CD4-positive, CD25-positive, alpha-beta regulatory T cell (primary cell): Measurements from ENCODE around the gene DHX58. TPM values are rescaled to one million over a fixed set of nuclear protein-coding genes. Genes with fewer than 3 reads are reported as not detected.

Source experiments
- ATAC-seq, 2 donors: fragments of 150-1000 bp; cut with Tn5 transposase; one replicate each; pipeline ENCODE4 v1.10.0; 2021; ENCODE audit warnings: low read depth in 2 of 2, moderate number of reproducible peaks in 2 of 2, moderate library complexity in 1 of 2
- DNase-seq, 3 donors: peaks; one replicate each; pipeline versions ENCODE4 v3.0.0 to v3.0.0-alpha.2; 2012 to 2022; ENCODE audit warnings: mixed read lengths in 1 of 3
- H3K27ac ChIP-seq: one replicate; pipeline ENCODE4 v1.7.0; 2013; ENCODE audit warnings: mild to moderate bottlenecking, low read length; ENCODE audit not compliant: insufficient read depth, poor library complexity, severe bottlenecking
- H3K27me3 ChIP-seq: one replicate; pipeline ENCODE4 v1.7.0; 2013; ENCODE audit warnings: low read length; ENCODE audit not compliant: control insufficient read depth, insufficient read depth
- H3K36me3 ChIP-seq: one replicate; pipeline ENCODE4 v1.7.0; 2013; ENCODE audit warnings: mild to moderate bottlenecking, low read length, moderate library complexity; ENCODE audit not compliant: control insufficient read depth, insufficient read depth
- H3K4me1 ChIP-seq: 2 replicates; pipeline ENCODE4 v1.7.0; 2013; ENCODE audit warnings: mild to moderate bottlenecking, low read length; ENCODE audit not compliant: insufficient read depth, control insufficient read depth, poor library complexity, severe bottlenecking
- H3K4me3 ChIP-seq: one replicate; pipeline ENCODE4 v1.7.0; 2013; ENCODE audit warnings: low read depth, mild to moderate bottlenecking, low read length, moderate library complexity
- H3K9me3 ChIP-seq, 2 experiments: 1 replicate in 1 of 2; 2 replicates in 1 of 2; pipeline ENCODE4 v1.7.0; 2013; ENCODE audit warnings: low read length in 2 of 2, mild to moderate bottlenecking in 1 of 2, moderate library complexity in 1 of 2; ENCODE audit not compliant: control insufficient read depth in 2 of 2
- H3K27ac Mint-ChIP-seq, 3 donors: one replicate each; pipeline ENCODE4 v1.8.0; 2020 to 2022; ENCODE audit warnings: mild to moderate bottlenecking in 3 of 3, mixed read lengths in 3 of 3, moderate library complexity in 2 of 3
- H3K27me3 Mint-ChIP-seq: one replicate; pipeline ENCODE4 v1.8.0; 2022; ENCODE audit warnings: mild to moderate bottlenecking, mixed read lengths
- H3K36me3 Mint-ChIP-seq: one replicate; pipeline ENCODE4 v1.8.0; 2020; ENCODE audit warnings: mixed read lengths
- H3K4me1 Mint-ChIP-seq, 4 donors: one replicate each; pipeline ENCODE4 v1.8.0; 2020 to 2022; ENCODE audit warnings: mixed read lengths in 4 of 4, mild to moderate bottlenecking in 1 of 4
- H3K4me3 Mint-ChIP-seq, 4 donors: one replicate each; pipeline ENCODE4 v1.8.0; 2020 to 2022; ENCODE audit warnings: mild to moderate bottlenecking in 4 of 4, mixed read lengths in 4 of 4, moderate library complexity in 3 of 4
- H3K9me3 Mint-ChIP-seq, 7 donors: one replicate each; pipeline ENCODE4 v1.8.0; 2020 to 2022; ENCODE audit warnings: mixed read lengths in 7 of 7, mild to moderate bottlenecking in 3 of 7, moderate library complexity in 2 of 7
- polyA plus RNA-seq, 4 donors: library from polyadenylated mRNA; unstranded; fragments of 300-500 nt; fragmentation: Illumina TruSeq; gene quantifications; one replicate each; pipeline ENCODE4 v1.2.3, GENCODE V29; 2021
- total RNA-seq: library from RNA; stranded (reverse); gene quantifications from one replicate; pipeline ENCODE4 v1.2.3, GENCODE V29; 2022

DHX58 gene
- total and polyA plus RNA-seq, 5 donors from 2014 or later = 7.2 to 24.4 (median 16.0) TPM

DNA sequence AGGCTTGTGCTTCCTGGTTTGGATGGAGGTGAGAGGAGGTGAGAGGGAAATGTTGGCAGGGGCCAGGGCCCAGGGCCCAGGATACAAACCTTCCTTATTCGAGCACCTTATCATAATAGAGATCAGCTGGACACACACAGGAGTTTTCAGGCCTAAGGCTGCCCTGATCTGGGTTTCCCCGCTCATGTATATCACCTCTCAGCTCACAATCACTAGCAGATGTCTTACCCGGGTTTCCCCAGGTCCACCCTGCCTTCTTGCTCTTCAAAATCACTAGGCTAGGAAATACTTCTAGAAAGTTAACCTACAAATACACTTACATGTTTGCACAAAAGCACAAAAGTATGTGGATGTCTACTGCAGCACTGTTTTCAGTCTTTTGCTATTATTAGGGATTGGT lies 14.3 kb upstream of the DHX58 start:
- H3K4me3 ChIP-seq = no peak overlapping the region
- Mint-ChIP-seq H3K4me1 (peaks cover 0 to 14% (median 9%) of the 10 kb centered on the region in 4 donors), H3K4me3 (peak overlapping the region in 2 of 4 donors; percentile 1 to 17), H3K27ac (peak overlapping the region in 1 of 3 donors; percentile 40), H3K27me3 (no peaks in the 10 kb centered on the region), H3K9me3 (no peaks in the 10 kb centered on the region), H3K36me3 (peaks cover 40% of the 10 kb centered on the region)
- H3K36me3 ChIP-seq = peaks cover 69% of the 10 kb centered on the region
- H3K27me3 ChIP-seq = no peaks in the 10 kb centered on the region
- no peak overlapping the region for H3K27ac ChIP-seq
- H3K9me3 ChIP-seq = no peaks in the 10 kb centered on the region
- no peak for DNase-seq
- peaks cover 1% of the 10 kb centered on the region for H3K4me1 ChIP-seq
- ATAC-seq = no peak

DNA sequence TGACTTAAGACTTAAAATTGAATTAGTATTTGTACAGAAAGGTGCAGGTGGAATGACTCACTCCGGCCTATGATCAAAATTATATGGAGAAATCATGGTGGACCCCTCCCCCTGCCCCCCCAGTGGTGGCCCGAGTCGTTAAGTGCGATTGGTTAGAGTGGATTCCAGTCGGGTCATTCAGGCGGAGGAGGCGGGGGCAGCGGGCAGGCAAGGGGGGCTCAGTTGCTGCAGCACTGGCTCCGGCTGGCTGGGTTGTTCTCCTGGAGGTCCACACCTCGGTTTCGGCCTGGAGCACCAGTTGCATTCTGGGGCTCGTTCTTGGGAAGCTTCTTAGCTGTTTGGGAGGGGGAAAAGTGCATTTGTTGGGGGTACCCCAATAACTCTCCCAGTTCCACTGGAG lies 13.1 kb upstream of the DHX58 start:
- Mint-ChIP-seq H3K4me3 (peak overlapping the region in 1 of 4 donors; percentile 7), H3K27ac (no peak overlapping the region), H3K9me3 (no peaks in the 10 kb centered on the region), H3K27me3 (no peaks in the 10 kb centered on the region), H3K36me3 (peaks cover 32% of the 10 kb centered on the region), H3K4me1 (peaks cover 0 to 11% (median 2%) of the 10 kb centered on the region in 4 donors)
- no peak for ATAC-seq
- no peak for DNase-seq
- Histone ChIP-seq H3K27me3 (no peaks in the 10 kb centered on the region), H3K4me3 (no peak overlapping the region), H3K27ac (no peak overlapping the region), H3K4me1 (peaks cover 7% of the 10 kb centered on the region), H3K36me3 (peaks cover 58% of the 10 kb centered on the region), H3K9me3 (no peaks in the 10 kb centered on the region)

DNA sequence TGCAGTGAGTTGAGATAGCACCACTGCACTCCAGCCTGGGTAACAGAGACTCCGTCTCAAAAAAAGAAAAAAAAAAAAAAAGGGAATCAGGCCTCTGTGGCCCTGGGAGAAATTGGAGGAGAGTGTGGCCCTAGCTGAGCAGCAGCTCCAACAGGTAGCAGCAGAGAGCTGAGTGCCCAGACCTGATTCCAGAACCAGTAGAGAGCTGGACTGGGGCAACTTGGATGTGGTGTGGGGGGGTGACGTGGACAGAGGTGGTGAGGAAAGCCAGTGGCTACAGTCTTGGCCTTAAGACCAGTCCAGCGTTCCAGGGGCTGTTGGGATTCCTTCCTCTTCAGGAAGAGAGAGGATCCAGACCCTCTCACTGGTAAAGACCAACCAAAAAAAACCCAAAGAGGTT lies 11.7 kb upstream of the DHX58 start:
- peak overlapping the region in 1 of 4 donors; percentile 58 for H3K4me3 Mint-ChIP-seq
- H3K36me3 ChIP-seq = peaks cover 45% of the 10 kb centered on the region
- H3K27me3 ChIP-seq = no peaks in the 10 kb centered on the region

DNA sequence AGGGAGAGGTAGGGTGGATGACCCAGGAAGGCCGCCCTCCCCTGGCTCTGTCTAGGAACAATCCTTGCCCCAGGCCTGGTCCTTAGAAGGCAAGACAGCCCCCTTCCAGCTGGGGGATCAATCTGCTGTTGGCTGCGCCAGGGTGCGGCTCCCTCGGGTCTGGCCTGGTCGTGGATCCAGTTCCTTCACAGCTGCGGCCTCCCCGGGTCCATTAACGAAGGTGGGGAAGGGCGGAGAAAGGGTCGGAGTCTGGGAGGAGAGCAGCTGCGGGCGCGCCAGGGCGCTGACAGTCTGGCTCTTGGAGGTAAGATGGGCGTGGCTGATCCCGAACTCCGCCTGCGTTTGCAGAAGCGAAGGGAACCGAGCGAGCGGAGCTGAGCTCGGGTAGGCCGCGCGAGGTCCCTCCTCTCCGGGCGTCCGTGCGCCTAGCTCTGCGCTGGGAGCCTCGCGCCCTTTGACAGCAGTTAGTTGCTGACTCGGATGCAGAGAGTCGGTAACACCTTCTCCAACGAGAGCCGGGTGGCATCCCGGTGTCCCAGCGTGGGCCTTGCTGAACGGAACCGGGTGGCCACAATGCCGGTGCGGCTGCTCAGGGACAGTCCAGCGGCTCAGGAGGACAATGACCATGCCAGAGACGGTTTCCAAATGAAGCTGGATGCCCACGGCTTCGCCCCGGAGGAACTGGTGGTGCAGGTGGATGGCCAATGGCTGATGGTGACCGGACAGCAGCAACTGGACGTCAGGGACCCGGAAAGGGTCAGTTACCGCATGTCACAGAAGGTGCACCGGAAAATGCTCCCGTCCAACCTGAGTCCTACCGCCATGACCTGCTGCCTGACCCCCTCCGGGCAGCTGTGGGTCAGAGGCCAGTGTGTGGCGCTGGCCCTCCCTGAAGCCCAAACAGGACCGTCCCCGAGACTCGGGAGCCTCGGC lies 10.1 kb upstream of the DHX58 start, which contains the start of gene HSPB9:
Gene HSPB9, plus strand, starts transcription at position 434 of the 933 bp plus-strand sequence. Its CDS starts 47 bp downstream, at position 481.
- no peaks in the 10 kb centered on the region for H3K27me3 ChIP-seq
- no peak within 1 kb of the TSS for H3K4me3 ChIP-seq
- peaks cover 9% of the 10 kb centered on the region for H3K4me1 ChIP-seq
- H3K36me3 ChIP-seq = peaks cover 29% of the 10 kb centered on the region
- Mint-ChIP-seq H3K4me1 (peaks cover 4 to 27% (median 7%) of the 10 kb centered on the region in 4 donors), H3K4me3 (peak within 1 kb of the TSS; percentile 71 to 85 (median 78)), H3K27me3 (no peaks in the 10 kb centered on the region), H3K36me3 (peaks cover 30% of the 10 kb centered on the region), H3K9me3 (no peaks in the 10 kb centered on the region), H3K27ac (peak within 1 kb of the TSS in 2 of 3 donors; percentile 25 to 69)
- DNase-seq (no peak), ATAC-seq (no peak)
- H3K27ac ChIP-seq = no peak within 1 kb of the TSS
- no peaks in the 10 kb centered on the region for H3K9me3 ChIP-seq

More for the DNA sequence above, 11.7 kb upstream of the DHX58 start:
- H3K4me3 ChIP-seq = no peak overlapping the region
- Mint-ChIP-seq H3K36me3 (peaks cover 36% of the 10 kb centered on the region), H3K27me3 (no peaks in the 10 kb centered on the region), H3K9me3 (no peaks in the 10 kb centered on the region), H3K4me1 (peaks cover 0 to 18% (median 6%) of the 10 kb centered on the region in 4 donors), H3K27ac (no peak overlapping the region)
- no peak overlapping the region for H3K27ac ChIP-seq
- DNase-seq (no peak), ATAC-seq (no peak)
- peaks cover 9% of the 10 kb centered on the region for H3K4me1 ChIP-seq
- H3K9me3 ChIP-seq = no peaks in the 10 kb centered on the region

DNA sequence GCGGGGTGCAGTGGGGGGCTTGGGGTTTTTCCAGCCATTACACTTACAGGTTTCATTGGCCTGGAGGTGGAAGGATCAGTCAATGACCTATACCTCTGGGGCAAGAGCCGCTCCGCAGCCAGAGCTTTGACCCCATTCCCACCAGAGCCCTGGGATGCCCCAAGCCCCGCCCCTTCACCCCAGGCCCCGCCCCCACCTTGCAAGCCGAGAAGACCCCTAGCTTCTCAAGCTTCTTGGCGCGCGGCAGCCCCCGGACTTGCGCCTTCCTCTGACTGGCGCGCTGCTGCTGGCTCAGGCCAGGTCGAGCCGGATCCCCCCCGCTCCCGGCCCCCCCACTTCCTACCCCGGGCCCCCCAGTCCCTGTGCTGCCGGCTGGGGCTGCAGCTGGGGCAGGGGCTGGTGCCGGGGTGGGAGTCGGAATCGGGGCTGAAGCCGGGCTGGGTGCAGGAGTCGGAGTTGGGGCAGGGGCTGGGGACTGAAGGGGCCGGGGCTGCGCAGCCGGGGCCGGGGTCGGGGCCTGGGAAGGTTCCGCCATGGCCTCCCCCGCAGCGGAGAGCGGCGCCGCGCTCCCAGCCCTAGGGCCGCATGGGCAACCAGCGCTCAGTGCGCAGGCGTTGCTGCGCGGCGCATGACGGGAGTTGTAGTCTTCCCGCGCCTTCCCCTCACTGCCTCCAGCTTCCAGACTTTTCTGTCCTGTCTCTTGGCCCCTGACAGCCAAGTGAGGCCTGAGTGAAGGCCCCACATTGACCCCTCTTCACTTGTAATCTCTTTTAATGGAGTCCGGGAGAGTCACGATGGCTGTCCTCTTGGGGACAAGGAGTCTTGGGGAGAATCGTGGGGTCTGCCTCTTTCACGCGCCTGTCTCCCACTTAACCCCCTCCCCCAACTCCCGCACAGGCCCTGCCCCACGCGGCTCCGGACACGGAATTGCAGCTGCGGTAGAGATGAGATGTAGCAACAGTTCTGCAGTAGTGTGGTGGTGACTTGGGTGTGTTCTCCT lies 8.6 kb upstream of the DHX58 start, which contains the start of gene KAT2A:
Gene KAT2A, minus strand, starts transcription at position 598 of the 1,000 bp plus-strand sequence. Its CDS starts 63 bp downstream, at position 535.
- Mint-ChIP-seq H3K36me3 (peaks cover 29% of the 10 kb centered on the region), H3K4me1 (peaks cover 5 to 34% (median 12%) of the 10 kb centered on the region in 4 donors)

DNA sequence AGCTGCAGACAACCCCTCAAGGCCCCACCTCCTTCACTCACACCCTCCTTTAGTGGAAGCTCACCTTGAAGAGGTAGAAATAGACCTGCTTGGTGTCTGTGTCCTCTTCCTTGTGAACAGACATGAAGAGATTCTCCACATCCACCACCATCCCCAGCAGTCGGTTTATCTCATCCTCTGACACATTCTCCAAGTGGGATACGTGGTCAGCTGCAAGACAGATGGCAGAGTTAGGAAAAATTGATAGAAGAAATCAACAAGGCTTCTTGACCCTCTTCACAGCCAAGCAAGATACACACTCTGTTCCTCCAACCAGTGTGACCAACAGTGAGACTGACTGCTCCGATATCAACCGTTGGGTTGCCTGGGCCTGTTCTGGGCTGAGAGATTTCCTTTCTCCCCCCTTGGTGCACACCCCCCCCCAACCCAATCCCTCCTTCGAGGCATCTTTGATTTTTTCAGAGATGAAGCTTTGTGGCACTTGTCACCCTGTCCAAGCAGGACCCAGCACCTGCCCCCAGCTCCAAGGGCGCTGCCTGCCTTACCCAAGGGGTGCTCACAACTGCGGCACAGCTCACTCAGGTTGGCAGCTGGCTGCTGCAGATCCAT lies 7.8 kb upstream of the DHX58 start:
- Mint-ChIP-seq H3K9me3 (no peaks in the 10 kb centered on the region), H3K4me3 (peak overlapping the region; percentile 78 to 86 (median 85)), H3K4me1 (peaks cover 5 to 39% (median 12%) of the 10 kb centered on the region in 4 donors), H3K36me3 (peaks cover 21% of the 10 kb centered on the region), H3K27me3 (no peaks in the 10 kb centered on the region), H3K27ac (peak overlapping the region in 2 of 3 donors; percentile 46 to 52)
- H3K27ac ChIP-seq = no peak overlapping the region
- H3K36me3 ChIP-seq = peaks cover 6% of the 10 kb centered on the region
- DNase-seq (no peak), ATAC-seq (no peak)
- H3K9me3 ChIP-seq = no peaks in the 10 kb centered on the region
- H3K4me1 ChIP-seq = peaks cover 9% of the 10 kb centered on the region
- H3K27me3 ChIP-seq = no peaks in the 10 kb centered on the region
- no peak overlapping the region for H3K4me3 ChIP-seq

More for the DNA sequence above, 8.6 kb upstream of the DHX58 start, which contains the start of gene KAT2A:
- Mint-ChIP-seq H3K9me3 (no peaks in the 10 kb centered on the region), H3K4me3 (peak within 1 kb of the TSS; percentile 78 to 86 (median 85)), H3K27me3 (no peaks in the 10 kb centered on the region), H3K27ac (peak within 1 kb of the TSS; percentile 14 to 60 (median 46))
- Histone ChIP-seq H3K4me3 (peak within 1 kb of the TSS; percentile 13), H3K9me3 (no peaks in the 10 kb centered on the region), H3K27me3 (no peaks in the 10 kb centered on the region), H3K4me1 (peaks cover 9% of the 10 kb centered on the region), H3K36me3 (peaks cover 14% of the 10 kb centered on the region), H3K27ac (no peak within 1 kb of the TSS)
- DNase-seq (peak; percentile 65 to 81 (median 70)), ATAC-seq (peak; percentile 80 to 87)

DNA sequence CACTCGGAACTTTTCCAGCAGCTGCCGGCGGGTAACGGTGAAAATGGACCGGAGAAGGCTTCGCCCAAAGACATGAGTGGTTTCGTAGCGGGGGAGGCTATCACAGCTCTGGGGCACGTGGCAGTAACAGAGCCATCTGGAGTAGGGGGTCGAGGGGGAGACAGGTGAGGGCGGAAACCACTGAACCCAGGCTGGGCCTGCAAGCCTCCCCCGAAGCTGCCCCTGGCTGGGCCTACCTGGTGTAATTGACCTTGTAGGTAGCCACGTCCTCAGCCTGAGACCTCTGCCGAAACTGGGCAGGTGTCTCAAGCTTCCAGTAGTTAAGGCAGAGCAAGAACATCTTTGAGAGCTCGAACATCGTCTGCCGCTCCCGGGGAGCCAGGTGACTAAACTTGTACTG lies 6.8 kb upstream of the DHX58 start:
- Mint-ChIP-seq H3K4me3 (peak overlapping the region in 3 of 4 donors; percentile 57 to 86 (median 85)), H3K9me3 (no peaks in the 10 kb centered on the region), H3K27me3 (no peaks in the 10 kb centered on the region), H3K27ac (peak overlapping the region in 1 of 3 donors; percentile 67), H3K4me1 (peaks cover 5 to 41% (median 10%) of the 10 kb centered on the region in 4 donors), H3K36me3 (peaks cover 20% of the 10 kb centered on the region)
- no peaks in the 10 kb centered on the region for H3K27me3 ChIP-seq
- H3K36me3 ChIP-seq = no peaks in the 10 kb centered on the region
- DNase-seq = no peak
- no peak overlapping the region for H3K4me3 ChIP-seq
- ATAC-seq = no peak
- H3K9me3 ChIP-seq = no peaks in the 10 kb centered on the region
- H3K4me1 ChIP-seq = peaks cover 9% of the 10 kb centered on the region
- H3K27ac ChIP-seq = no peak overlapping the region
